ENCODE data around the gene B4GALT1.
A peak's percentile ranks its signal among the peaks of the same experiment; 100 is the strongest.
"Not testable (repeated sequence)": the region's sequence is repeated elsewhere in the genome, so short reads cannot be mapped to it uniquely, and the experiment has no call there.

B4GALT1 gene

GRCh38 chr9:33162721-33163311 is 4.3 kb downstream of the B4GALT1 start:
- DNase-seq (ENCODE audit: low spot score) = no peak

DNA sequence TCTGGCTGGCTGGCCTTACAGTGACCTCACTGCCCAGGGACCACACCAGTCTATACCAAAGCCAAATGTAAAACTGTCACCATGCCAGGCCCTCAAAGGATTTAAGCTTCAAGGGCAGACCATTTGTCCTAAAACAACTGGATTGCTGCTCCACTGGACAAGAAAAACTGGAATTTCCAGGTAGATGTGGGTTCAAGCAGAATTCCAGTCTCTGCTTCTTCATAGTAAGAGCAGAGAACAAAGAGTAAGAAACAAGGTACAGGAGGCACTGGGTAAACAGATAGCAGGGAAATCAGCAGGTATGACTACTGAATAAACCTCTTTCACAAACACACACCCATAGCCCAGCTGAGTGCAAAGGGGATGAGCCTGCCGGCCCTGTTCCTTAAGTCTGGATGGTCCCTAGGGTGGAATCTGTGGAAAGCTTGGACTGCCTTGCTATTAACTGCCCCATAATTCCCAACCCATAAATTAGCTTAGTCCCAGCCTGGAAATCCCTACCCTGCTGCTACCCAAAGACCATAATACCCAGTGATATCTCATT is 5.5 kb downstream of the B4GALT1 start:
- DNase-seq (ENCODE audit: low spot score) = no peak

DNA sequence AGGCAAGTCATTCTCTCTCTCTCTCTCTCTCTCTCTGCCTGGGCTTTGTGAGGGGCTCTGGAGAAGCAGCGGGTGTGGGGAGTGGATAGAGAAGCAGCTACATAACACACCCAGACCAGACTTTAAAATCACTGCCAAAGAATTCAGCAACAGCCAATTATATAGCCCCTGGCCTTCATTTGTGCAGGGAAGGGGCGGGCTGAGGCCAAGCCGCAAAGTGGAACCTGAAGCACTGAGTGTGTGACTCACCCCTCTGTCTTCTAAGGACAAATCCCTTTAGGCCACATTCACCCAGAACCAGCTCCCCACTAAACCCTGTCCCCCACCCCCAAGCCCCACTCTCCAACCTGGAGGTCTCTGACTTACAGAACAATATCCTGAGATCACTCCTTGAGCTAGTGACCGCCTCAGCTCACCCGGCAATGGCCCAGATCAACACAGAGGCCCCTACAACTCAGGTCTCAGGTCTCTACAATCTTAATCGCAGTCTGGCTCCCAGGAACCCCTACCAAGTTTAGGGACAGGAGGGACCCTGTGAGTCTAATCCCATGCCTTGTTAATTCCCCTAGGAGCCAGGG is 6.0 kb downstream of the B4GALT1 start:
- DNase-seq (ENCODE audit: low spot score) = peak; percentile 43

GRCh38 chr9:33160446-33160845 is 6.7 kb downstream of the B4GALT1 start:
- not testable (repeated sequence) for DNase-seq (ENCODE audit: low spot score)

GRCh38 chr9:33159777-33160127 is 7.4 kb downstream of the B4GALT1 start:
- peak; percentile 74 for DNase-seq (ENCODE audit: low spot score)

GRCh38 chr9:33158843-33159776 is 8.0 kb downstream of the B4GALT1 start:
- peak; percentile 42 for DNase-seq (ENCODE audit: low spot score)

DNA sequence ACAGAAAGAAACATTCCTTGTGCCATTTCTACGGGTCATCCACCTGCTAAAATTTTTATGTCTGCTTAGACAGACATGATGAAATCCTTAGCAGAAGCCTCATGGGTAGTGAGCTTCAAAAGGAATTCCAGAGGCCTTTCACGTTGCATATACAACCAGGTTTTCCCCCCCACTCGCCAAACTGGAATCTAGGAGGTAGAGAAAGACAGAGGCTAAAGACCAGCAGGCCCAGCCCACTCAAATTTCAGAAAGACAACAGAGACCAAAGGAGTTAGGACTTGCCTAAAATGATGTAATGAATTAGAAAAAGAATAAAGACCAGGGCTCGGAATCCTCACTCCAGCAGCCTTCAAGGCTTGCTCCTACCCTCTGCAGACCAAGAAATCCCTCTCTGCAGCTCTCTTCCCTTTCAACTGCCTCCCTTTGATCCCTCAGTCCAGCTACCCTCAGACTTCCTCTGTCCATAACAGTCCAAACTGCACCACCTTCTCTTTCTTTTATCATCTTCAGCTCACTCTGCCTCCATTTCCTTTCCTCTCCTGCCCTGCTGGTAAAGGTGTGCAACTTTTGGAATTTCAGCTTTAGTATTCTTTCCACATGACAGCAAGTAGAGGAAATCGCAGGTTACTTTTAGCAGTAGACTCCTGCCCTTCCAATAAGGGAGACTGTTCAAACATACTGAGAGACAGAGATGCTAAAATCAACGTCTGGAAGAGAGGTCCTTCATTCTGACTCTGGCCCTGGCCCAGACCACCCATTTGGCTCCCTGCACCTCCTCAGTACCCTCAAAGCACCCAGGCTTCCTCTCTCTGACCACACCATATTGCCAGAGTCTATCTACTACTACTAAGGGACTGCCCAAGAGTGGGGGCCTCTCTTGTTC is 8.9 kb downstream of the B4GALT1 start:
- DNase-seq (ENCODE audit: low spot score) = no peak

GRCh38 chr9:33155393-33155792 is 11.7 kb downstream of the B4GALT1 start:
- no peak for DNase-seq (ENCODE audit: low spot score)

DNA sequence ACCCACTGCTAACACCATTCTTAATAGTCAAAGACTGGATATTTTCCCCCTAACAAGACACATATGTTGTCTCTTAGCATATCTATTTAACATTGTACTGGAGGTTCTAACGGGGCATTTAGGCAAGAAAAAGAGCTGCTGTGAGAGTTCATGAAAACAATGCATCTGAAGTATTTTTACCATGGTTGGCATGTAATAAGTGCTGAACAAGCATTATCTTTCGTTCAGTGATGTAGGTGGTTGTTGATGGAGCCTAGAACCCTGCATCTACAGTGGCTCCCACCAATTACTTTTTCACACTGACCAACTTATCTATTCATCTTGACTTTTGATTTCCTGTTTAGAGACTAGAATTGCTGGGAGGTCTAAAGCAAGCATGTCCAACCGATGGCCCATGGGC is 12.8 kb downstream of the B4GALT1 start:
- no peak for DNase-seq (ENCODE audit: low spot score)

DNA sequence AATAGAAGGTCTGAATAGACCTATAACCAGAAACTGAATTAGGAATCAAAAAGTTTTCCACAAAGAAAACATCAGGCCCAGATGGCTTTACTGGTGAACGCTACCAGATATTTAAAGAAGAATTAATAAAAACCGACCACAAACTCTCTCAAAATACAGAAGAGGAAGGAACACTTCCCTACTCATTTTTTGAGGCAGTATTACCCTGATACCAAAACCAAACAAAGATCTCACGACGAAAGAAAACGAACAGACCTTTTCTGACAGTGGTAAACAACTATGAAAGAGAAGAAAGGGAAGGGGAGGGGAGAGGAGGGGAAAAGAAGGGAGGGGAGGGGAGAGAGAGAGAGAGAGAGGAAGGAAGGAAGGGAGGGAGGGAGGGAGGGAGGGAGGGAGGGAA is 13.5 kb downstream of the B4GALT1 start:
- no peak for DNase-seq (ENCODE audit: low spot score)

GRCh38 chr9:33153001-33153400 is 14.1 kb downstream of the B4GALT1 start:
- no peak for DNase-seq (ENCODE audit: low spot score)

- DNase-seq (ENCODE audit: low spot score) = no peak
Measured at GRCh38 chr9:33151601-33152000, 15.5 kb downstream of the B4GALT1 start.

DNA sequence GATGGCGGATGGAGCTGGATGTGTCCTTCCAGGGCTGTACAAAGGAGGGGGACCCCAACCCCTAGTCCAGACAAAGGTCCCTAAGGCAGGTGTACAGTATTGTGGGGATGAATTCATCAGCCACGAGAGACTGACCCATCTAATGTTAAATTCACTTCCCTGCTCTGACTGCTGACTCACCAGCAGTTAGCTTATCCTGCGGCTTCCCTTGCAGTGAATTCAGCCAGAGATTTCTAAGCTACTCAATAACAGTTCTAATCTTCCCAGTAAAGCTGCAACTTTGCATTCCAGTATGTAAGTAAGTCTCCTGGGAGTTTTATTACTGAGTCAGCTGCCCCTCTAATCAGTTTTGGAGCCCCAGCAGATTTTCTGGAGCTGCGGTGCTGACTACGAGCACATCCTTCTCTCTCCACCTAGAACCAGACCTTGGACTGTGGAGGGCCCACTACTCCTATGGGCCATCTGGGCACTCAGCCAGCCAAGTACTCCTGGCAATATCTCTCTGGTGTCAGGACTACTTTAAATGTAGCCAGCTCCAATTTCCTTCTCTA is 16.1 kb downstream of the B4GALT1 start:
- no peak for DNase-seq (ENCODE audit: low spot score)

DNA sequence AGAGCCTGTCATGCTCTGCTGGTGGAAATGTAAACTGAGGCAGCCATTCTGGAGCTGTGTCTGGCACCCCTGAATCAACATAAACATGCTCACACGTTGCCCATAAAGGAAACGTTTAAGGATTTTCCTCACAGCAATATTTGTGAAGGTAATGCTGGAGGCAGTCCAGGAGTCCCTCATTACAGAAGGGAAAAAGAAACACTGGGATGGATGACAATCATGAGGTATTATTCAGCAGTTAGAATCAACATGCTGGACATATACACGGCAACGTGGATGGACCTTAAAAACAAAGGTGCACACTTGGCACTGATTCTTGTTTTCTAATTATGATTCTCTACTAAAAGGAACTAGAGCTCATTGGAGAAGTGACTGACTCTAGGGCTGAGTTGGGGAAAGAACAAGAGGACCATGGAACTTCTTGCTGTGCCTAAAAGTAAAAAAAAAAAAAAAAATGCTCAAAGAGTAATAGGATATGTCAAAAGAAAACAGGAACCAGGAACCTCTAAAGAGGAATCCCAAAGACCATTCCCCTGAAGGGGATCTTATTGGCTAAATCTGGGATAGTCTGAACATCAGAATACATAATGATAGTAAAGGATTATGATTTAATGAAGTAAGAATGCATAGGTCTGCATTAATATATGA is 18.6 kb downstream of the B4GALT1 start:
- DNase-seq (ENCODE audit: low spot score) = no peak

GRCh38 chr9:33147416-33148169 is 19.5 kb downstream of the B4GALT1 start:
- DNase-seq (ENCODE audit: low spot score) = no peak

- DNase-seq (ENCODE audit: low spot score) = no peak
Measured at GRCh38 chr9:33146298-33146697, 20.8 kb downstream of the B4GALT1 start.

GRCh38 chr9:33144551-33144950 is 22.6 kb downstream of the B4GALT1 start:
- no peak for DNase-seq (ENCODE audit: low spot score)

DNA sequence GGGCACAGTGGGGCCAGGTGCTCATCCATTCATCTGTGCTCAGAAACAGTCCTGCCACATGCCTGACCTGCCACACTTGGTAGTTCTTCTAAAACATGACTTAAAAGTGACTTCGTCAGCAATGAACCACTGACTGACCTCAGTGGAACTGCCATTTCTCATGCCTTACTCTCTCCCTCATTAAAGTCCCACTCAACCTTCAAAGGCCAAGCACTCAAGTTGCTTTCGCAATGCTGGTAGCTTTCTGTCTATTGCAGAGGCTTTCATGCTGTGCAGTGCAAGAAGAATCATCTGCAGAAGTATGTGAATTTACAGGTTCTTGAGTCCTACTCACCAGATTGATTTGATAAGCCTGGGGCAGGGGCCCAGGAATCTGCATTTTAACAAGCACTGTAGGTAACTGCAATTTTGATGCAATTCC is 23.9 kb downstream of the B4GALT1 start:
- DNase-seq (ENCODE audit: low spot score) = no peak

DNA sequence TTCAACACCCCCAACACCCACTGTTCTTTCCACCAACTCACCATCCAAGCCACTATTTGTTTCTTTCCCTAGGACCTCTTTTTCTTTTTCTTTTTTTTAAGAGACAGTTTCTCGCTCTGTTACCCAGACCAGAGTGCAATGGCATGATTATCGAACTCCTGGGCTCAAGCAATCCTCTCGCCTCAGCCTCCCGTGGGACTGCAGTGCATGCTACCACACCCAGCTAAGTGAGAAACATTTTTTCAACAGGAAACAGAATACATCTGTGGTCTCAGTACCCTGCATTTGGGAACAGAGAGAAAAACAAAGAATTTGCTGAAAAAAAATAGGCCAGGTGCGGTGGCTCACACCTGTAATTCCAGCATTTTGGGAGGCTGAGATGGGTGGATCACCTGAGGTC is 24.6 kb downstream of the B4GALT1 start:
- no peak for DNase-seq (ENCODE audit: low spot score)
